IPS-18c (cell line): ENCODE measurements around the gene CNOT1.
"Not testable (repeated sequence)": the region's sequence is repeated elsewhere in the genome, so short reads cannot be mapped to it uniquely, and the experiment has no call there.

Source experiments
- H3K4me3 ChIP-seq: 2 replicates; pipeline ENCODE4 v1.7.0; 2013; ENCODE audit warnings: low read depth, mild to moderate bottlenecking, low read length, moderate library complexity; ENCODE audit not compliant: insufficient read depth
- H3K9me3 ChIP-seq: one replicate; pipeline ENCODE4 v1.6.1; 2013; ENCODE audit warnings: mild to moderate bottlenecking, low read length, moderate library complexity; ENCODE audit not compliant: control insufficient read depth, insufficient read depth

Gene CNOT1

DNA sequence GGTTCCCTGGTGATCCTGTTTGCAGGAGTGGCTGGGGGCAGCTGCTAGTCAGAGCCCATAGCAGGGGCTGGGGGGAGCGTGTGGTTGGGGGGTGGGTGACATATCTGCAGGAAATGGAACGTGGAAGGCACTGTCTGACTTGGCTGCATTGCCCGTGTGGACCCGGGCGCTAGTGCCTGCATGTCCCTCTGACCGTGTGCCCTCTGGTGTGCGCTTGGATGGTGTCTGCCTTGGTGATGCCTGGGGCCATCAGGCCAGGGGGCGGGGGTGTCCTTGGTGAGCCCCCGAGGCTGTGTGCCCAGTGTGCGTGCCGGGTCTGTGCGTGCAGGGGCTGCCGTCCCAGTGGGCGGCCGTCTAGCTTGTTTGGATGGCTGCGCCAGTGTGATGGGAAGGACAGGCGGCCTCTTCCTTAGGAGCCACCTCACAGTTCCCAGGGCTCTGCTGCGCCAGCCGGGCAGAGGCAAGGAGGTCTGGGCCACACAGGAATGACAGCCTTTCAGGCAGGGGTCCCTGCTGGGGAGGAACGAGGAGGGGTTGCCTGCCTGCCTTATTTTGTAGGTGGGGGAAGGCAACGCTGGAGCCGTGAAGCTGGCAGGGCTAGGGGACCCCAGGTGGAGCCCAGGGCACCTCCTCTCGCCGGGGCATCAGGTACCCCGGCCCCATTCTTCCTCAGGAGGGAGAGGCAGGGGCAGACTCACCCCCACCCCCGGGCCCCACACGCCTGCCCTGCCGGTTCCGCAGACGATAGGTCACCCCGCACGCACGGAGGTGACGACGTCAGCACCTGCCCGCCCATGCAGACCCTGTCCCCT, 129.0 kb downstream of the CNOT1 start:
- peak overlapping the region; percentile 78 for H3K4me3 ChIP-seq
- no peaks in the 10 kb centered on the region for H3K9me3 ChIP-seq

GRCh38 chr16:58499615-58500351, 129.8 kb downstream of the CNOT1 start, which contains the start of gene NDRG4:
Gene NDRG4 (plus strand): TSS chr16:58500143. CDS start chr16:58500249, 106 bp downstream.
- peak within 1 kb of the TSS; percentile 78 for H3K4me3 ChIP-seq

DNA sequence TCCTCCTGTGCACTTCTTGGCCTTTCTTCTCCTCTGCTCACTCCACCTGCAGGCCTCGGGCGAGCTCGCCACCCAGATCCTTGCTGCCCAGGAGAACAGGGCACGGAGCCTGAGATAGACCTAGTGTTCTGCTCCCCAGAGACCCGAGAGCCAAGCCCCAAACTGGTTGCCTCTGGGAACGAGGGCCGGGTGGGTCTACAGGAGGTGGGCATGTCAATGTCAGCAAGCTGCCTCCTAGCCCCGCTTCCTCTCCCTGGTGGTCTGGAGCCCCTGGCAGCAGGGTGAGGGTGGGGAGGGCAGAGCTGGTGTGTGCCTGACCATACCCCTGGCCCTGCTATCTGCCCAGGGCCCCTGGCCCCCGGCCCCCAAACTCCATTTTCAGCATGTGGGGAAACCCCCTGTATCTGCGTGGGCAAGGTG, 130.5 kb downstream of the CNOT1 start:
- no peak overlapping the region for H3K4me3 ChIP-seq

More at GRCh38 chr16:58499615-58500351, 129.8 kb downstream of the CNOT1 start, which contains the start of gene NDRG4:
- no peaks in the 10 kb centered on the region for H3K9me3 ChIP-seq

DNA sequence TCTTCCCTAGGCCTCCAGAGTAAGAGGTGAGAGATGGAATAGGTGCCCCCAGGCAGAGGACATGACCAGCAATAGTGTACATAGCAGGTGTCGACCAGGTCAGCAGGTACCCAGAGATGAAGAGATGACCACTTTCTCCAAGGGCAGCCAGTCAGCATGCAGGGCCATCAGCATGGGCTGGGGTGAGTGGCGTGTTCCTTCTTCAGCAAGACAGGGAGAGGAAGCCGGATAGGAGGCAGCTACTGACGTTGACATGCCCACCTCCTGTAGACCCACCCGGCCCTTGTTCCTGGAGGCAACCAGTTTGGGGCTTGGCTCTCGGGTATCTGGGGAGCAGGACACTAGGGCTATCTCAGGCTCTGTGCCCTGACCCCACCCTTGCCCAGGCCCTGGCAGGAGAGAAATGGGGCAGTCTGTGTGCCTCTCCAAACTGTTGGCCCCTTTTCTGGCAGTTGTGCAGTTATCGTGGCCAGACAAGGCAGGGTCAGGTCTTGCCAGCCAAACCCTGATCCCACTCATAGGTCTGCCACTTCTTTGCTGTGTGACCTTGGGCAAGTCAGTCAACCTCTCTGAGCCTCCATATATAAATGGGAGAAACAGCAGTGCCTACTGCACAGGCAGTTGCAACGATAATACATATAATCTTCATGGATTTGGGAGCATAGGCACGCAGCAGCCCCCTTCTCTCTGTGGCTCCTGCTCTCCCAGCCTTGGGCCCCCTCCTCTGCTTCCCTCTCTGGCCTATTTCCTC, 131.1 kb downstream of the CNOT1 start:
- no peak overlapping the region for H3K4me3 ChIP-seq
- no peaks in the 10 kb centered on the region for H3K9me3 ChIP-seq

More for the DNA sequence above, 130.5 kb downstream of the CNOT1 start:
- H3K9me3 ChIP-seq = no peaks in the 10 kb centered on the region

DNA sequence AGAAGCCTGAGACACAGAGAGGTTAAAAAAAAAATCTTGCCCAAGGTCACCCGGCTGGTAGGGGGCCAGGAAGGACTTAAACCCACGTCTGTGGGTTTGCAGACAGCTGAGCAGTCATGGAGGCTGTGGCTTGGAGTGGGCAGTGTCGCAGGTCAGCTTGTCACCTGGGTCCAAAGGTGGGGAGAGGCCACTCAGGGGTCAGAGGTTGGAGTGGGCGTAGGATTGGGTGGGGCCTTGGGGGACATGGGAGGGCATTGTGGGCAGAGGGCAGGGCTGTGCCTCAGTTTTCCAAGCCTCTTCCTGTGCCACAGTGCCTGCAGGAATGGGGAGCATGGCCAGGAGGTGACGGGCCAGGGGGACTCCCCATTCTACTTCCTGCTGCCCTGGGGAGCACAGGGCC, 131.7 kb downstream of the CNOT1 start:
- Histone ChIP-seq H3K9me3 (no peaks in the 10 kb centered on the region), H3K4me3 (no peak overlapping the region)

DNA sequence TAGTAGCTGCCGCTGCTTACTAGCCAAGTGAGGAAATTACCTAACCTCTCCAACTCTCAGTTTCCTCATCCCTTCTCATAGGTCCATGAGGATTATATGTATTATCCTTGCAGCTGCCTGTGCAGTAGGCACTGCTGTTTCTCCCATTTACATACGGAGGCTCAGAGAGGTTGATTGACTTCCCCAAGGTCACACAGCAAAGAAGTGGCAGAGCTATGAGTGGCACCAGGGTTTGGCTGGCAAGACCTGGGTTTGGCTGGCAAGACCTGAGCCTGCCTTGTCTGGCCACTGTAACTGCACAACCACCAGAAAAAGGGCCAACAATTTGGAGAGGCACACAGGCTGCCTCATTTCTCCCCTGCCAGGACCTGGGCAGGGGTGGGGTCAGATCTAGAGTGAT, 132.2 kb downstream of the CNOT1 start:
- H3K4me3 ChIP-seq = no peak overlapping the region
- H3K9me3 ChIP-seq = no peaks in the 10 kb centered on the region

GRCh38 chr16:58495521-58496331, 133.9 kb downstream of the CNOT1 start:
- no peaks in the 10 kb centered on the region for H3K9me3 ChIP-seq
- H3K4me3 ChIP-seq = no peak overlapping the region

GRCh38 chr16:58494981-58495520, 134.6 kb downstream of the CNOT1 start:
- Histone ChIP-seq H3K9me3 (no peaks in the 10 kb centered on the region), H3K4me3 (no peak overlapping the region)

- no peaks in the 10 kb centered on the region for H3K9me3 ChIP-seq
- no peak overlapping the region for H3K4me3 ChIP-seq
Observed at GRCh38 chr16:58493756-58494431, 135.7 kb downstream of the CNOT1 start.

GRCh38 chr16:58492735-58493134, 136.9 kb downstream of the CNOT1 start:
- Histone ChIP-seq H3K4me3 (no peak overlapping the region), H3K9me3 (no peaks in the 10 kb centered on the region)

DNA sequence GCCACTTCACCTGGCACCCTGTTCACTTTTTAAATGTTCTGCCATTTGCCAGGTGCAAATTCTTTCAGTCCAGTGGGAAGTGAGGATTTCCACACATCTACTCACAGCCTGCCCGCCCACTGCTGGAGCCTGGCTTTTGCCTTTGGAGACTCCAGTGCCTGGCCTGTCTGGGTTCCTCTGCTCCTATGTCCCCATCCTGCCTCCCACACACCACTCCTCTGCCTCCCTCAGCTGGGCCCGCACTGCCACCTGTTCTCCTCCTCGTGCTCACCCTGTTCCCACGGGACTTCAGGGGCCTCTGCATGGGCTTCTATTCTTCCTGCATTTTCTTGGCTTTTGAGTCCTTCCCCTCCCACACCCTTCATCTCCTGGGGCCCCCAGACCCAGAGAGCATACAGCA, 137.6 kb downstream of the CNOT1 start:
- H3K4me3 ChIP-seq = no peak overlapping the region
- no peaks in the 10 kb centered on the region for H3K9me3 ChIP-seq

GRCh38 chr16:58490539-58490938, 139.1 kb downstream of the CNOT1 start:
- H3K4me3 ChIP-seq, H3K9me3 ChIP-seq: not testable (repeated sequence)

DNA sequence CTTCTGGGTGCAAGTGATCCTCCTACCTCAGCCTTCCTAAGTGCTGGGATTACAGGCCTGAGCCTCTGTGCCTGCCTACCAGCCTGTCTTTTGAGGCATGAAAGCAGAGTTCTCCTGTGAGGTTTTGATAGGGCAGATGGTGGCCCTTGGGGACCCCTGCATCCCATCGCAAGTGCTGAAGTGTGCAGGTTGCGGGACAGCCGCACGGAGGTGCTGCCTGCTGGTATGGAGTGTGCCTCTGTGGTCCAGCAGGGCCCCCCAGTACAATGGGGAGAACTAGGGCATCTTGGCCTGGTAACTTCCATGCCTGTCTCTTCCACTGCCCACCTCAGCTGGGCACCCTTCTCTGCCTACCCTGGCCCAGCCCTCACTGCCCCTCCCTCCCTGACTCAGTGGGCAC, 139.6 kb downstream of the CNOT1 start:
- H3K9me3 ChIP-seq = no peaks in the 10 kb centered on the region
- no peak overlapping the region for H3K4me3 ChIP-seq

- H3K9me3 ChIP-seq = no peaks in the 10 kb centered on the region
- no peak overlapping the region for H3K4me3 ChIP-seq
Observed at GRCh38 chr16:58488531-58488930, 141.1 kb downstream of the CNOT1 start.

GRCh38 chr16:58487566-58488351, 141.9 kb downstream of the CNOT1 start:
- Histone ChIP-seq H3K4me3 (no peak overlapping the region), H3K9me3 (no peaks in the 10 kb centered on the region)
